Esophagus squamous epithelium (tissue), 5 donors: ENCODE measurements around the gene DNAJB6. TPM values are rescaled to one million over a fixed set of nuclear protein-coding genes. Genes with fewer than 3 reads are reported as not detected.

ENCODE experiments used
- DNase-seq: peaks from one replicate; lab custom pipeline; 2025; lab: John Stamatoyannopoulos, UW
- H3K27ac ChIP-seq, 4 donors: fragments of 200-600 bp; sonication (generic); one replicate each; pipeline ENCODE4 v1.5.1; 2016 to 2019; ENCODE audit warnings: mild to moderate bottlenecking in 1 of 4
- H3K27me3 ChIP-seq, 4 donors: fragments of 200-600 bp; sonication (generic); 1 replicate in 3 of 4; 2 replicates in 1 of 4; pipeline versions ENCODE4 v1.5.1 to v1.6.0; 2017 to 2021; ENCODE audit warnings: antibody characterized with exemption in 1 of 4
- H3K36me3 ChIP-seq, 3 donors: fragments of 200-600 bp; sonication (generic); one replicate each; pipeline ENCODE4 v1.5.1; 2016 to 2019
- H3K4me1 ChIP-seq, 3 donors: fragments of 200-600 bp; sonication (generic); one replicate each; pipeline ENCODE4 v1.5.1; 2017 to 2019
- H3K4me3 ChIP-seq, 4 donors: fragments of 200-600 bp; sonication (generic); 1 replicate in 3 of 4; 2 replicates in 1 of 4; pipeline ENCODE4 v1.5.1; 2016 to 2019; ENCODE audit warnings: mild to moderate bottlenecking in 2 of 4, moderate library complexity in 1 of 4
- H3K9me3 ChIP-seq, 3 donors: fragments of 200-600 bp; sonication (generic); one replicate each; pipeline ENCODE4 v1.5.1; 2016 to 2019
- CTCF ChIP-seq, 6 experiments: fragments of 450-650 bp in 4 of 6; fragments of 200-600 bp in 2 of 6; sonication (generic) in 2 of 6; IDR thresholded peaks; one replicate each; pipeline ENCODE4 v1.5.1; 2016 to 2019; ENCODE audit warnings: antibody characterized with exemption in 6 of 6, mild to moderate bottlenecking in 4 of 6, moderate library complexity in 4 of 6
- POLR2A ChIP-seq, 4 donors: fragments of 450-650 bp; IDR thresholded peaks; one replicate each; pipeline ENCODE4 v1.6.1; 2017; ENCODE audit warnings: antibody characterized with exemption in 4 of 4, mild to moderate bottlenecking in 4 of 4, moderate library complexity in 3 of 4
- WGBS, 2 donors: methylation state at CpG; one replicate each; pipeline ENCODE4 v1.1.5; 2018; 5-methylcytosine and 5-hydroxymethylcytosine counted together
- intact Hi-C: fragments of 100-400 bp; cut with DNase I; formaldehyde crosslinking; loops from one replicate; pipeline ENCODE4 v1.15.0; 2022
- total RNA-seq, 4 donors: library from RNA; depleted of rRNA; stranded (reverse); fragments of >200 nt; gene quantifications; one replicate each; pipeline ENCODE4 v1.1.0, GENCODE V29; 2016
- donor health status: DM: yes; HTN: yes; CAD: no.

Gene DNAJB6
- total RNA-seq, 4 donors from 2014 or later = 96.5 to 193 (median 160) TPM

- H3K9me3 ChIP-seq = no peaks in the 10 kb centered on the region
- no peak overlapping the region for H3K4me3 ChIP-seq
- no peak overlapping the region for H3K27ac ChIP-seq
- WGBS, 2 donors = 50 to 76% methylated on average over 3 to 4 of the region's 4 CpGs
- peaks cover 4 to 56% (median 30%) of the 10 kb centered on the region in 3 donors for H3K36me3 ChIP-seq
- TF ChIP-seq POLR2A (IDR thresholded peaks at IDR 0.05) (no peak), CTCF (IDR thresholded peaks at IDR 0.05) (no peak)
- H3K27me3 ChIP-seq = no peaks in the 10 kb centered on the region
- DNase-seq = no peak
- intact Hi-C loops = no loop called here
- H3K4me1 ChIP-seq = peaks cover 34 to 61% (median 52%) of the 10 kb centered on the region in 3 donors
These were observed 21.9 kb downstream of the DNAJB6 start for GRCh38 chr7:157358753-157359096.

GRCh38 chr7:157359581-157359980 is 22.8 kb downstream of the DNAJB6 start:
- TF ChIP-seq CTCF (IDR thresholded peaks at IDR 0.05) (no peak), POLR2A (IDR thresholded peaks at IDR 0.05) (no peak)
- intact Hi-C loops = no loop called here
- no peak for DNase-seq
- Histone ChIP-seq H3K36me3 (peaks cover 12 to 64% (median 38%) of the 10 kb centered on the region in 3 donors), H3K4me3 (no peak overlapping the region), H3K27me3 (no peaks in the 10 kb centered on the region), H3K27ac (no peak overlapping the region), H3K4me1 (peaks cover 29 to 53% (median 45%) of the 10 kb centered on the region in 3 donors), H3K9me3 (no peaks in the 10 kb centered on the region)
- WGBS, 2 donors = 65 to 93% methylated on average over 3 to 5 of the region's 5 CpGs

GRCh38 chr7:157360483-157361025 is 23.8 kb downstream of the DNAJB6 start:
- H3K27ac ChIP-seq = no peak overlapping the region
- intact Hi-C loops = no loop called here

GRCh38 chr7:157361537-157361936 is 24.7 kb downstream of the DNAJB6 start:
- 96% methylated on average over 5 to 6 of the region's 6 CpGs for WGBS, 2 donors
- TF ChIP-seq CTCF (IDR thresholded peaks at IDR 0.05) (no peak), POLR2A (IDR thresholded peaks at IDR 0.05) (no peak)

More at GRCh38 chr7:157360483-157361025, 23.8 kb downstream of the DNAJB6 start:
- Histone ChIP-seq H3K36me3 (peaks cover 13 to 74% (median 46%) of the 10 kb centered on the region in 3 donors), H3K4me3 (no peak overlapping the region), H3K9me3 (no peaks in the 10 kb centered on the region), H3K4me1 (peaks cover 19 to 43% (median 35%) of the 10 kb centered on the region in 3 donors), H3K27me3 (no peaks in the 10 kb centered on the region)
- DNase-seq = no peak
- no peak for TF ChIP-seq CTCF (IDR thresholded peaks at IDR 0.05)
- TF ChIP-seq POLR2A (IDR thresholded peaks at IDR 0.05) = no peak
- 70 to 71% methylated on average over 3 of the region's 3 CpGs for WGBS, 2 donors

GRCh38 chr7:157362729-157363128 is 25.9 kb downstream of the DNAJB6 start:
- intact Hi-C loops = no loop called here
- peaks cover 8 to 21% (median 14%) of the 10 kb centered on the region in 3 donors for H3K4me1 ChIP-seq
- 83 to 91% methylated on average over 6 of the region's 6 CpGs for WGBS, 2 donors
- no peak for DNase-seq
- no peaks in the 10 kb centered on the region for H3K9me3 ChIP-seq
- TF ChIP-seq POLR2A (IDR thresholded peaks at IDR 0.05) = no peak
- no peak for TF ChIP-seq CTCF (IDR thresholded peaks at IDR 0.05)
- no peaks in the 10 kb centered on the region for H3K27me3 ChIP-seq
- no peak overlapping the region for H3K27ac ChIP-seq
- peaks cover 16 to 96% (median 61%) of the 10 kb centered on the region in 3 donors for H3K36me3 ChIP-seq
- H3K4me3 ChIP-seq = no peak overlapping the region

More at GRCh38 chr7:157361537-157361936, 24.7 kb downstream of the DNAJB6 start:
- Histone ChIP-seq H3K27me3 (no peaks in the 10 kb centered on the region), H3K27ac (no peak overlapping the region), H3K4me1 (peaks cover 13 to 33% (median 25%) of the 10 kb centered on the region in 3 donors), H3K9me3 (no peaks in the 10 kb centered on the region), H3K4me3 (no peak overlapping the region), H3K36me3 (peaks cover 16 to 84% (median 50%) of the 10 kb centered on the region in 3 donors)
- intact Hi-C loops = no loop called here
- DNase-seq = no peak
